Keratinocyte (primary cell): ENCODE results near the gene RUFY3. TPM values are rescaled to one million over a fixed set of nuclear protein-coding genes. Genes with fewer than 3 reads are reported as not detected.

Experiments
- DNase-seq: peaks from one replicate; pipeline ENCODE4 v3.0.0-alpha.2; 2011; ENCODE audit warnings: low read depth, missing footprints, low spot score
- FAIRE-seq: peaks from 2 replicates; lab custom pipeline; 2011; peaks lifted over from hg19 to GRCh38; lab: Jason Lieb, UNC
- H2AFZ ChIP-seq: 2 replicates; pipeline ENCODE4 v1.6.0; 2012; ENCODE audit warnings: low read length, control low read depth, inconsistent platforms; ENCODE audit not compliant: control insufficient read depth
- H3K27ac ChIP-seq: 2 replicates; pipeline ENCODE4 v1.5.1; 2011; ENCODE audit warnings: low read length; ENCODE audit not compliant: control insufficient read depth, insufficient read depth
- H3K27me3 ChIP-seq: 3 replicates; pipeline ENCODE4 v1.6.0; 2011; ENCODE audit warnings: low read length; ENCODE audit not compliant: control insufficient read depth, insufficient read depth; ENCODE audit errors: extremely low read depth
- H3K36me3 ChIP-seq, 2 experiments: 2 replicates in 1 of 2; 3 replicates in 1 of 2; pipeline ENCODE4 v1.5.1; 2011; ENCODE audit warnings: low read length in 2 of 2, mild to moderate bottlenecking in 1 of 2; ENCODE audit not compliant: control insufficient read depth in 2 of 2, insufficient read depth in 2 of 2; ENCODE audit errors: extremely low read depth in 1 of 2
- H3K4me1 ChIP-seq: 3 replicates; pipeline ENCODE4 v1.5.1; 2011; ENCODE audit warnings: low read length; ENCODE audit not compliant: control insufficient read depth, insufficient read depth; ENCODE audit errors: extremely low read depth
- H3K4me2 ChIP-seq: 3 replicates; pipeline ENCODE4 v1.6.0; 2011; ENCODE audit warnings: low read depth, low read length; ENCODE audit not compliant: control insufficient read depth, insufficient read depth; ENCODE audit errors: extremely low read depth
- H3K4me3 ChIP-seq, 3 experiments: fragments of 200-600 bp in 1 of 3; sonication (generic) in 1 of 3; 2 replicates in 2 of 3; 3 replicates in 1 of 3; pipeline ENCODE4 v1.5.1; 2011 to 2016; ENCODE audit warnings: low read length in 3 of 3, mild to moderate bottlenecking in 3 of 3, control low read depth in 2 of 3, inconsistent platforms in 1 of 3, low read depth in 1 of 3, mixed read lengths in 1 of 3, mixed run types in 1 of 3, moderate library complexity in 1 of 3; ENCODE audit not compliant: control insufficient read depth in 2 of 3, insufficient read depth in 2 of 3; ENCODE audit errors: extremely low read depth in 1 of 3
- H3K79me2 ChIP-seq: 2 replicates; pipeline ENCODE4 v1.6.0; 2012; ENCODE audit warnings: low read length; ENCODE audit not compliant: control insufficient read depth, insufficient read depth
- H3K9ac ChIP-seq: 3 replicates; pipeline ENCODE4 v1.6.0; 2011; ENCODE audit warnings: low read length; ENCODE audit not compliant: control insufficient read depth, insufficient read depth; ENCODE audit errors: extremely low read depth
- H3K9me1 ChIP-seq: 3 replicates; pipeline ENCODE4 v1.6.0; 2011; ENCODE audit warnings: low read length; ENCODE audit not compliant: control insufficient read depth, insufficient read depth; ENCODE audit errors: extremely low read depth
- H3K9me3 ChIP-seq: 2 replicates; pipeline ENCODE4 v1.5.1; 2012; ENCODE audit warnings: low read depth, low read length; ENCODE audit not compliant: control insufficient read depth
- H4K20me1 ChIP-seq: 3 replicates; pipeline ENCODE4 v1.6.0; 2011; ENCODE audit warnings: low read length; ENCODE audit not compliant: control insufficient read depth, insufficient read depth; ENCODE audit errors: extremely low read depth
- EZH2 ChIP-seq: IDR thresholded peaks from one replicate; pipeline ENCODE4 v1.6.1; 2012; ENCODE audit warnings: inconsistent platforms, mild to moderate bottlenecking, low read length, moderate library complexity
- dilution Hi-C: fragments of 300-500 bp; cut with MboI; formaldehyde crosslinking; loops from one replicate; pipeline ENCODE4 v1.7.0; 2020; ENCODE audit warnings: low sequenced_read_pairs; ENCODE audit not compliant: extremely low pct_ligation_motif_present
- polyA plus RNA-seq, 5 experiments: library from polyadenylated mRNA; depleted of rRNA in 3 of 5; stranded (reverse) in 3 of 5; stranded (forward) in 1 of 5; unstranded in 1 of 5; fragments of >200 nt; gene quantifications; 1 replicate in 1 of 5; 2 replicates in 3 of 5; 3 replicates in 1 of 5; pipeline versions ENCODE4 v1.2.1 to v1.2.3, GENCODE V29; 2011 to 2012; ENCODE audit warnings: missing spikeins in 2 of 5, low read depth in 1 of 5, low replicate concordance in 1 of 5
- TF ChIP-seq, protein P1 (sequence below), 3 experiments: IDR thresholded peaks in 1 of 3; conservative IDR thresholded peaks in 1 of 3; optimal IDR thresholded peaks in 1 of 3; 2 replicates in 2 of 3; 3 replicates in 1 of 3; pipeline versions ENCODE3 to v1.5.1; 2011; ENCODE audit warnings: low read length in 3 of 3, mild to moderate bottlenecking in 3 of 3, moderate library complexity in 2 of 3, control low read depth in 1 of 3, inconsistent platforms in 1 of 3; ENCODE audit not compliant: insufficient read depth in 2 of 3; ENCODE audit errors: extremely low read depth in 1 of 3

Gene RUFY3
- polyA plus RNA-seq, 1 donor (not counting 4 experiments of a cell fraction or from before 2014, with no cell fraction given), result 18.9 TPM

DNA sequence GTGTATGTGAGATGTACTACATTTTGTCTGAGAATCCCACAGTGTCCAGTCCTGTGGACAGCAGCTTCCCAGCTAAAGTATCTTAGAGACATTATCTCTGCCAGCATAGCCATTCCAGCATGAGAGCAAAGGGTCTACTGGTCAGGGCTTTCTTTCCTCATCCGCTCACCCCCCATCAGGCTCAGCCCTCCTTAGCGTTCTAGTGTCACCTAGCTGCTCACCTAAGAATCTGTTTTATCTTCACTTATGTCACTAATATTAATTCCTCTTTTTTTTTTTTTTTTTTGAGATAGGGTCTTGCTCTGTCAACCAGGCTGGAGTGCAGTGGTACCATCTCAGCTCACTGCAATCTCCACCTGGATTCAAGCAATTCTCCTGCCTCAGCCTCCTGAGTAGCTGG, 15.6 kb downstream of the RUFY3 start:
- Histone ChIP-seq H3K4me2 (no peak overlapping the region), H3K4me3 (no peak overlapping the region), H3K9me3 (no peaks in the 10 kb centered on the region), H3K9ac (no peak overlapping the region), H3K4me1 (peaks cover 12% of the 10 kb centered on the region), H3K27ac (no peak overlapping the region), H3K27me3 (no peaks in the 10 kb centered on the region), H3K79me2 (peaks cover 3% of the 10 kb centered on the region), H3K36me3 (no peaks in the 10 kb centered on the region), H4K20me1 (no peaks in the 10 kb centered on the region), H3K9me1 (no peaks in the 10 kb centered on the region), H2AFZ (no peak overlapping the region)
- no peak for FAIRE-seq
- no peak for TF ChIP-seq EZH2
- TF ChIP-seq, protein P1, sequence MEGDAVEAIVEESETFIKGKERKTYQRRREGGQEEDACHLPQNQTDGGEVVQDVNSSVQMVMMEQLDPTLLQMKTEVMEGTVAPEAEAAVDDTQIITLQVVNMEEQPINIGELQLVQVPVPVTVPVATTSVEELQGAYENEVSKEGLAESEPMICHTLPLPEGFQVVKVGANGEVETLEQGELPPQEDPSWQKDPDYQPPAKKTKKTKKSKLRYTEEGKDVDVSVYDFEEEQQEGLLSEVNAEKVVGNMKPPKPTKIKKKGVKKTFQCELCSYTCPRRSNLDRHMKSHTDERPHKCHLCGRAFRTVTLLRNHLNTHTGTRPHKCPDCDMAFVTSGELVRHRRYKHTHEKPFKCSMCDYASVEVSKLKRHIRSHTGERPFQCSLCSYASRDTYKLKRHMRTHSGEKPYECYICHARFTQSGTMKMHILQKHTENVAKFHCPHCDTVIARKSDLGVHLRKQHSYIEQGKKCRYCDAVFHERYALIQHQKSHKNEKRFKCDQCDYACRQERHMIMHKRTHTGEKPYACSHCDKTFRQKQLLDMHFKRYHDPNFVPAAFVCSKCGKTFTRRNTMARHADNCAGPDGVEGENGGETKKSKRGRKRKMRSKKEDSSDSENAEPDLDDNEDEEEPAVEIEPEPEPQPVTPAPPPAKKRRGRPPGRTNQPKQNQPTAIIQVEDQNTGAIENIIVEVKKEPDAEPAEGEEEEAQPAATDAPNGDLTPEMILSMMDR (optimal IDR thresholded peaks at IDR 0.05 in 1 of 3, IDR thresholded peaks at IDR 0.05 in 1 of 3, conservative IDR thresholded peaks at IDR 0.05 in 1 of 3; ENCODE audit: extremely low read depth in 1 of 3, insufficient read depth in 2 of 3, low read length in 3 of 3), result no peak
- dilution Hi-C loops, result no loop called here
- no peak for DNase-seq

DNA sequence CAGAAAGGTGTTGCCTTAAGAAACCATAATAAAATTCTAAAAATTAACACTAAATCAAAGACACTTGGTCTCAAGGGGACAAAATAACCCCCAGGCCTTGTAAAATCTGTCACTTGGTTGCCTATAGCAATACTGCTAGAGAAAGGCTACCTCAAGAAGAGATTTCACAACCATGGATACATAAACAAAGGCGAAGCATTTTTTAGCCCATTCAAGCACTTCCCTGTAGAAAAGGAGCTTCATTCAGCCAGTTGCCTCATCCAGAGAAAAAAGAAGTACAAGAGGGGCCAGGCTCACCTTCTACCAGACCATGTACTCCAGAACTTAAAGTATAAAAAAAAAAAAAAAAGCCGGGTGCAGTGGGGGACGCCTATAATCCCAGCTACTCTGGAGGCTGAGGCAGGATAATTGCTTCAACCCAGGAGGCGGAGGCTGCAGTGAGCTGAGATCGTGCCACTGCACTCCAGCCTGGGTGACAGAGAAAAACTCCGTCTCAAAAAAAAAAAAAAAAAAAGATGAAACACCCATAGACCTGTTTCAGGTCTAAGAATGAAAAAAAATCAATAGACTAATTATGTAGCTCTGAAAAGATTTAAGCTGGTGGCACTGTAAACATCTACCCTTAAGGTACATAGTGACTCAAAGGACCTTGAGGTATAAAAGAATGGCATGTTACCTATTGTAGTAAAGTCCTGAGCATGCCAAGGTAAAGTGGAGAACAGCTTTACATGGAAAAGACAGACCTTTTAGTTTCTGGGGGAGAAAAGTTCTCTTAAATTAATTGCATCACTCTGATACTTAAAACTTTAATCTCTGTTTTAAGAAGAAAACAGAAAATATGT, 18.0 kb downstream of the RUFY3 start:
- DNase-seq, result no peak
- no peaks in the 10 kb centered on the region for H3K27me3 ChIP-seq
- H3K4me3 ChIP-seq, result no peak overlapping the region
- peaks cover 3% of the 10 kb centered on the region for H3K4me1 ChIP-seq
- no peaks in the 10 kb centered on the region for H4K20me1 ChIP-seq
- H3K9me1 ChIP-seq, result no peaks in the 10 kb centered on the region
- no peak overlapping the region for H3K9ac ChIP-seq
- H3K79me2 ChIP-seq, result peaks cover 3% of the 10 kb centered on the region
- TF ChIP-seq, protein P1 (optimal IDR thresholded peaks at IDR 0.05 in 1 of 3, IDR thresholded peaks at IDR 0.05 in 1 of 3, conservative IDR thresholded peaks at IDR 0.05 in 1 of 3; ENCODE audit: extremely low read depth in 1 of 3, insufficient read depth in 2 of 3, low read length in 3 of 3), result no peak
- TF ChIP-seq EZH2, result no peak
- no peaks in the 10 kb centered on the region for H3K9me3 ChIP-seq
- no peak overlapping the region for H2AFZ ChIP-seq
- H3K36me3 ChIP-seq, result no peaks in the 10 kb centered on the region
- dilution Hi-C loops, result no loop called here
- no peak for FAIRE-seq
- H3K4me2 ChIP-seq, result no peak overlapping the region
- H3K27ac ChIP-seq, result no peak overlapping the region
